AG04450 (cell line): ENCODE results near the gene LHFPL3. TPM values are rescaled to one million over a fixed set of nuclear protein-coding genes. Genes with fewer than 3 reads are reported as not detected.

ENCODE experiments used
- CTCF ChIA-PET: fragments of 300-600, 350-600 bp; formaldehyde crosslinking; extraction: SDS; loops from one replicate; lab custom pipeline; 2022; ENCODE audit warnings: antibody characterized with exemption, inconsistent platforms; lab: Charles Lee
- POLR2A ChIA-PET: fragments of 350-600 bp; formaldehyde crosslinking; extraction: SDS; loops from one replicate; lab custom pipeline; 2021; ENCODE audit warnings: antibody characterized with exemption, inconsistent platforms; lab: Yijun Ruan, JAX
- DNase-seq: peaks from one replicate; pipeline ENCODE4 v3.0.0-alpha.2; 2011; ENCODE audit warnings: low read depth, low spot score
- H3K27ac ChIP-seq: one replicate; pipeline ENCODE4 v1.5.1; 2012; ENCODE audit warnings: low read depth, low read length, control low read depth
- H3K27me3 ChIP-seq: one replicate; pipeline ENCODE4 v1.6.0; 2012; ENCODE audit warnings: low read length; ENCODE audit not compliant: control insufficient read depth, insufficient read depth
- H3K4me3 ChIP-seq: 2 replicates; pipeline ENCODE4 v1.5.1; 2011; ENCODE audit warnings: mild to moderate bottlenecking, low read depth, low read length, control low read depth
- H3K9me3 ChIP-seq: 2 replicates; pipeline ENCODE4 v1.5.1; 2012; ENCODE audit warnings: low read length; ENCODE audit not compliant: control insufficient read depth, insufficient read depth
- CTCF ChIP-seq: IDR thresholded peaks from 2 replicates; pipeline ENCODE4 v1.5.1; 2011; ENCODE audit warnings: low read depth, low read length, control low read depth, inconsistent platforms
- polyA plus RNA-seq: library from polyadenylated mRNA; depleted of rRNA; stranded (reverse); fragments of >200 nt; gene quantifications from 2 replicates; pipeline ENCODE4 v1.2.3, GENCODE V29; 2011

Gene LHFPL3
- polyA plus RNA-seq, 1 experiment = not detected

GRCh38 chr7:104408371-104408770 lies 80.0 kb downstream of the LHFPL3 start:
- DNase-seq = no peak
- TF ChIP-seq CTCF = no peak
- no peaks in the 10 kb centered on the region; the same call in 1 of the 2 replicates for H3K9me3 ChIP-seq
- H3K4me3 ChIP-seq = no peak overlapping the region
- ChIA-PET CTCF (no interaction called here), POLR2A (no interaction called here)
- H3K27me3 ChIP-seq = no peaks in the 10 kb centered on the region
- H3K27ac ChIP-seq = no peak overlapping the region

- no peak for DNase-seq
- TF ChIP-seq CTCF = no peak
- Histone ChIP-seq H3K4me3 (no peak overlapping the region), H3K9me3 (no peaks in the 10 kb centered on the region; the same call in 1 of the 2 replicates), H3K27me3 (no peaks in the 10 kb centered on the region), H3K27ac (no peak overlapping the region)
- ChIA-PET POLR2A (no interaction called here), CTCF (no interaction called here)
Observed at GRCh38 chr7:104410742-104411141, 82.3 kb downstream of the LHFPL3 start.

GRCh38 chr7:104412911-104413310 lies 84.5 kb downstream of the LHFPL3 start:
- CTCF ChIA-PET = no interaction called here
- POLR2A ChIA-PET = no interaction called here
- no peak for TF ChIP-seq CTCF

GRCh38 chr7:104414216-104414615 lies 85.8 kb downstream of the LHFPL3 start:
- Histone ChIP-seq H3K4me3 (no peak overlapping the region), H3K27me3 (no peaks in the 10 kb centered on the region), H3K27ac (no peak overlapping the region), H3K9me3 (no peaks in the 10 kb centered on the region)
- TF ChIP-seq CTCF = no peak
- CTCF ChIA-PET = no interaction called here
- no peak for DNase-seq
- POLR2A ChIA-PET = no interaction called here

More at GRCh38 chr7:104412911-104413310, 84.5 kb downstream of the LHFPL3 start:
- Histone ChIP-seq H3K9me3 (no peaks in the 10 kb centered on the region; the same call in 1 of the 2 replicates), H3K4me3 (no peak overlapping the region), H3K27me3 (no peaks in the 10 kb centered on the region), H3K27ac (no peak overlapping the region)
- DNase-seq = no peak

- CTCF ChIA-PET = no interaction called here
- Histone ChIP-seq H3K4me3 (no peak overlapping the region), H3K9me3 (peaks cover 4% of the 10 kb centered on the region; the same call in 1 of the 2 replicates), H3K27ac (no peak overlapping the region), H3K27me3 (no peaks in the 10 kb centered on the region)
- POLR2A ChIA-PET = no interaction called here
- no peak for DNase-seq
- TF ChIP-seq CTCF = no peak
Observed at GRCh38 chr7:104415700-104416099, 87.3 kb downstream of the LHFPL3 start.
